Pancreas (tissue), 10 donors: ENCODE measurements around the gene SSUH2. TPM values are rescaled to one million over a fixed set of nuclear protein-coding genes. Genes with fewer than 3 reads are reported as not detected.

Experiments
- ATAC-seq, 4 donors: fragments of 200-7000 bp; cut with Tn5 transposase; one replicate each; pipeline versions ENCODE4 v1.8.0 to v1.9.1; 2020; ENCODE audit warnings: mild to moderate bottlenecking in 4 of 4, moderate library complexity in 4 of 4
- DNase-seq, 6 donors: peaks; one replicate each; pipeline ENCODE4 v3.0.0-alpha.2; 2020
- FAIRE-seq: peaks from 2 replicates; lab custom pipeline; 2012; peaks lifted over from hg19 to GRCh38; lab: Jason Lieb, UNC
- H3K27ac ChIP-seq, 4 donors: fragments of 200-600 bp; sonication (generic); 1 replicate in 3 of 4; 2 replicates in 1 of 4; pipeline versions ENCODE4 v1.5.0 to v1.8.0; 2020
- H3K27me3 ChIP-seq, 4 donors: fragments of 200-600 bp; one replicate each; pipeline ENCODE4 v1.8.0; 2021
- H3K36me3 ChIP-seq, 3 donors: fragments of 200-600 bp; sonication (generic) in 1 of 3; one replicate each; pipeline versions ENCODE4 v1.5.0 to v1.8.0; 2020 to 2021
- H3K4me1 ChIP-seq, 3 donors: fragments of 200-600 bp; one replicate each; pipeline ENCODE4 v1.8.0; 2021
- H3K4me3 ChIP-seq, 4 donors: fragments of 200-600 bp; sonication (generic) in 2 of 4; one replicate each; pipeline versions ENCODE4 v1.5.0 to v1.8.0; 2020 to 2021
- H3K9me3 ChIP-seq, 4 donors: fragments of 200-600 bp; one replicate each; pipeline ENCODE4 v1.8.0; 2021
- WGBS, 2 donors: extraction: QIAGEN DNeasy Blood & Tissue Kit; methylation state at CpG; one replicate each; pipeline ENCODE4 v1.1.7; 2013; 5-methylcytosine and 5-hydroxymethylcytosine counted together
- intact Hi-C, 3 donors: fragments of 100-400 bp; cut with DNase I; formaldehyde crosslinking; loops; one replicate each; pipeline versions ENCODE4 v1.11.1 to v1.14.2; 2022
- polyA plus RNA-seq, 2 donors: library from polyadenylated mRNA; stranded (reverse); fragments of 200-250 nt; gene quantifications; one replicate each; pipeline ENCODE4 v1.2.3, GENCODE V29; 2013
- total RNA-seq, 6 donors: library from RNA; stranded (reverse); fragmentation: NEBNext Ultra II Directional in 4 of 6; extraction: Animal tissue kit (Norgen Biotek cat#: 25700) in 4 of 6; gene quantifications; one replicate each; pipeline versions ENCODE4 v1.2.1 to v1.2.4, GENCODE V29; 2021 to 2023
- TF ChIP-seq, protein P1 (sequence below), 4 donors: fragments of 200-600 bp; sonication (generic) in 3 of 4; IDR thresholded peaks; one replicate each; pipeline versions ENCODE4 v1.5.0 to v1.8.0; 2021; ENCODE audit warnings: antibody characterized with exemption in 4 of 4
- donor health status: healthy with polysubstance abuse.
- donor health status: DM: no; HTN: no; CAD: no; lungs with moderate emphysema.
- donor health status: DM: no; HTN: no; CAD: no.
- donor health status: control.
- donor health status: control.
- donor health status: Bipolar disorder and iron deficiency.
- donor health status: DM: yes; HTN: yes; CAD: no.
- donor health status: DM: no; HTN: no; CAD: no.
- donor health status: DM: no; HTN: no; CAD: no.
- donor health status: DM: yes; HTN: yes; CAD: no.

The SSUH2 gene
- total and polyA plus RNA-seq, 8 donors = 0.06 to 1.8 (median 0.22) TPM

DNA sequence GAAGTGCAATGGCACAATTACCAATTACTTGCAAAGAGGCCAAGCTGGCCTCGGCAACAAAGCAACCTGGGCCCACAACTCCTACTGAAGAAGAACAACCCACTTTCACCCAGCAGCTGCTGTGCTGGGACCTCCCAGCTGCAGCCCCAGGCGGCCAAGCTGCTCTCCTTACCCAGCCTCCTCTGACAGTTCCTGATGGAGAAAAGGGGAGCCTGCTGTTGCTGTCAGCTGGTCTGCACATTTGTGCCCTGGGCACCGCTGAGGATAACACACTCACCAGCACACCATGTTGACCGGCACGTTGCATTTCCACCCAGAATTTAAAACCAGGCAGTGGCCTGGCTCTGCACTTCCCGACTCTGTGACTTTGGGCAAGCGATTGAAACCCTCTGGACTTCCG lies 33.6 kb downstream of the SSUH2 start:
- H3K27me3 ChIP-seq = no peaks in the 10 kb centered on the region
- H3K4me3 ChIP-seq = no peak overlapping the region
- no peaks in the 10 kb centered on the region for H3K9me3 ChIP-seq
- WGBS, 2 donors = 80 to 92% methylated on average over 8 of the region's 8 CpGs
- TF ChIP-seq, protein P1, sequence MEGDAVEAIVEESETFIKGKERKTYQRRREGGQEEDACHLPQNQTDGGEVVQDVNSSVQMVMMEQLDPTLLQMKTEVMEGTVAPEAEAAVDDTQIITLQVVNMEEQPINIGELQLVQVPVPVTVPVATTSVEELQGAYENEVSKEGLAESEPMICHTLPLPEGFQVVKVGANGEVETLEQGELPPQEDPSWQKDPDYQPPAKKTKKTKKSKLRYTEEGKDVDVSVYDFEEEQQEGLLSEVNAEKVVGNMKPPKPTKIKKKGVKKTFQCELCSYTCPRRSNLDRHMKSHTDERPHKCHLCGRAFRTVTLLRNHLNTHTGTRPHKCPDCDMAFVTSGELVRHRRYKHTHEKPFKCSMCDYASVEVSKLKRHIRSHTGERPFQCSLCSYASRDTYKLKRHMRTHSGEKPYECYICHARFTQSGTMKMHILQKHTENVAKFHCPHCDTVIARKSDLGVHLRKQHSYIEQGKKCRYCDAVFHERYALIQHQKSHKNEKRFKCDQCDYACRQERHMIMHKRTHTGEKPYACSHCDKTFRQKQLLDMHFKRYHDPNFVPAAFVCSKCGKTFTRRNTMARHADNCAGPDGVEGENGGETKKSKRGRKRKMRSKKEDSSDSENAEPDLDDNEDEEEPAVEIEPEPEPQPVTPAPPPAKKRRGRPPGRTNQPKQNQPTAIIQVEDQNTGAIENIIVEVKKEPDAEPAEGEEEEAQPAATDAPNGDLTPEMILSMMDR (IDR thresholded peaks at IDR 0.05) = no peak
- intact Hi-C loops = no loop called here
- H3K4me1 ChIP-seq = no peaks in the 10 kb centered on the region
- DNase-seq (no peak), FAIRE-seq (no peak), ATAC-seq (no peak)
- no peaks in the 10 kb centered on the region for H3K36me3 ChIP-seq
- H3K27ac ChIP-seq = no peak overlapping the region

DNA sequence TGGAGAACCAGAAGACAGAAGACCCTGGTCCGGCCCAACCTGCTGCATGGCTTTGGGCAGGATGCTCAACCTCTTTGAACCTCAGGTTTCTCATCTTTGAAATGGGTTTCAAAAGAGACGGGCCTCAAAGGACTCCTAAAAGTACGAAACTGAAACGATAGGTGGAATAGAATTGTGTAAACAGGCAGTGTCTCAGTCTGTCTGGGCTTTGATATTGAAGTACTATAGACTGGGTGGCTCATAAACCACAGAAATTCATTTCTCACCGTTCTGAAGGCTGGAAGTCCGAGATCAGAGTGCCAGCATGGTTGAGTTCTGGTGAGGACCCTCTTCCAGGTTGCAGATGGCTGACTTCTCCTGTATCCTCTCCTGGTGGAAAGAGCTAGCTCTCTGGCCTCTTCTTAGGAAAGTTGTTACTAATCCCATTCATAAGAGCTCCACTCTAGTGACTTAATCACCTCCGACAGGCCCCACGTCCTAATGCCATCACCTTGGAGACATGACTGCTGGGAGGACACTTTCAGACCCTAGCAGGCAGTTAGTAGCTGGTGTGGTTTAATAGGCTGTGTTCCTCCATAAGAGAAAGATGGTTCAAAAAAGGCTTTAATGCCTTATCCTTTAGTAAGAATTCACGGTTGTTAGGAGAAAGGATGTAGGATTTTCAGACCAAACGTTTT lies 35.7 kb downstream of the SSUH2 start:
- TF ChIP-seq, protein P1 (IDR thresholded peaks at IDR 0.05) = no peak
- H3K9me3 ChIP-seq = no peaks in the 10 kb centered on the region
- FAIRE-seq = no peak
- H3K4me3 ChIP-seq = no peak overlapping the region
- WGBS, 2 donors = 70 to 84% methylated on average over 10 of the region's 10 CpGs
- H3K27ac ChIP-seq = no peak overlapping the region
- H3K36me3 ChIP-seq = no peaks in the 10 kb centered on the region
- H3K4me1 ChIP-seq = no peaks in the 10 kb centered on the region
- no peak for DNase-seq
- H3K27me3 ChIP-seq = no peaks in the 10 kb centered on the region
- intact Hi-C loops = no loop called here
- no peak for ATAC-seq

DNA sequence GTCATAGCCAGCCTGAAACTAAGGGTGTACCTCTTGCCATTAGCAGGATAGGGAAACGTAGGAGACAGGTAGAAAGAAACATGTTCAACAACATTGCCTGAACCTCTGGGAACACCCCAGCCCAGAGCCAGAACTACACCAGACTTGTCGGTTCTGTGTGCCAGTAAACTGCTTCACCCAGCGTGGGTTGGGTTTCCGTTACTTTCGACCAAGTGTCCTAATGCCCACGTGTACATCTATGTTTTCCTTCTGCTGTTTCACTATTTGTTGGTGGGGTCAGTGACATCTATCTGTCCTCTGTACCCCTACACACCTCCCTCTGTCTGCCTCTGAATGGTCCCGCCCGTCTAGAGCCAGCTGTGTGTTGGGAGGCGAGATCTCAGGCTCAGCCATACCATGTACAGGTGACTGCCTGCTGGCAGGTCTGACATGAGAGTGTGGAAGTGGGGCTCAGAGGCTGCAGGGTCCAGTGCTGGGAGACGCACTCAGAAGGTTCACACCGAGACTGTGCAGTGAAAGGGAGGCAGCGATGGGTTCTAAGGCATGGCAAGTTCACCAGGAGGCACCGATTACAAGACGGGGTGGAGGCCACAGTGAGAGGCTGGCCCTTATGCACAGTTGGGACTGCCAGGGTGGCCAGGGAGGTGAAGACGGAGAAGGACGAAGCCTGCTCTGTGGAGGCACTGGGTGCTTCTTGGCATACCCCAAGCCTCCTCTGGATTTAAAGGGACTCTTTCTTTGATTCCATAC lies 36.4 kb downstream of the SSUH2 start:
- intact Hi-C loops = no loop called here

DNA sequence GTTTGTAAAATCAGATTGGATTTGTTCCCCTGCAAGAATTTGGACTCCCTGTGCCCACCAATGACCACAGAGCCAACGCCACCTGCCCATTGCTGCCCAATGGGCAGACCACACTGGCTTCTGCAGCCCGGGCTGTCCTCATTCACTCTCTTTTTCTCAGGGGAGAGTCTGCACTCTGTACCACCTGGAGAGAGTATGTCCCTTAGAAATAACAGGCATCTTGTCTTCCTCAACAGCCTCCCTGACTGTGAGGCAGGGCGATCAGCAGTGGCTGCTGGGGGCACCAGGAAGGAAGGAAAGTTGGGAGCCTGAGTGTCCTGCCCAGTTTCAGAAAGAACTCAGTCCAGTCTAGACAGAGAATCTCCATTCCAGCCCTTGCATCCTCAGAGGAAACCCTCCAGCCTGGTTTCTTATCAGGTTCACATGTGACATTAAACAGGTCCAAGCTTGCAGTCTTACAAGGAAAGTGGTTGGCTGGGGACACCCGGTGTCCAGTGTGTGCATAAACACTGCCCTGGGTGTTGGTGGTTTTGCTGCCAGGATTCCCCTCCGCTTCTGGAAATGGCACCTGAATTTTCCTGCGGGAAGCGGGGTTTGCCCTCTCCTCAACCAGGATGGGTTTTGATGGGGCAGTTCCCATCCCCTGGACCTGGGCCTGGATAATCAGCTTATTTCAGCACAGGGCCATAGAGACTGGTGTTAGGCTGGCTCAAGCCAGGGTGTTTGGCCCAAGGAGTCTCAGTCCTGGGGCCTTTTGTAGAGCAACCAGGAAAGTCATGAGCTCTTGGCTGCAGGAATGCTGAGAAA lies 37.2 kb downstream of the SSUH2 start:
- FAIRE-seq (no peak), ATAC-seq (peak; percentile 72 to 98 (median 94)), DNase-seq (peak in 3 of 6 donors; percentile 35 to 50 (median 38))
- Histone ChIP-seq H3K9me3 (no peaks in the 10 kb centered on the region), H3K36me3 (no peaks in the 10 kb centered on the region), H3K4me3 (no peak overlapping the region), H3K4me1 (no peaks in the 10 kb centered on the region), H3K27ac (no peak overlapping the region), H3K27me3 (no peaks in the 10 kb centered on the region)
- TF ChIP-seq, protein P1 (IDR thresholded peaks at IDR 0.05) = peak in 1 of 4 donors; percentile 42
- intact Hi-C loops = no loop called here
- WGBS, 2 donors = 40 to 41% methylated on average over 7 of the region's 7 CpGs

More for the DNA sequence above, 36.4 kb downstream of the SSUH2 start:
- no peak overlapping the region for H3K4me3 ChIP-seq
- no peaks in the 10 kb centered on the region for H3K27me3 ChIP-seq
- H3K27ac ChIP-seq = no peak overlapping the region
- 81 to 83% methylated on average over 16 of the region's 16 CpGs for WGBS, 2 donors
- no peaks in the 10 kb centered on the region for H3K4me1 ChIP-seq
- no peaks in the 10 kb centered on the region for H3K9me3 ChIP-seq
- TF ChIP-seq, protein P1 (IDR thresholded peaks at IDR 0.05) = no peak
- FAIRE-seq (no peak), ATAC-seq (peak in 1 of 4 donors; percentile 17), DNase-seq (no peak)
- H3K36me3 ChIP-seq = no peaks in the 10 kb centered on the region
